Dendritic cell treated with granulocyte-macrophage colony-stimulating factor and Interleukin-4, amounts not matched to agents 40 ng/mL and 50 ng/mL, for 4 days (primary cell): Measurements from ENCODE around the gene CENPN.

ENCODE experiments used
- H3K27ac Mint-ChIP-seq: one replicate; pipeline ENCODE4 v1.8.0; 2022; ENCODE audit warnings: mild to moderate bottlenecking, mixed read lengths
- H3K27me3 Mint-ChIP-seq: one replicate; pipeline ENCODE4 v1.8.0; 2022; ENCODE audit warnings: mild to moderate bottlenecking, mixed read lengths
- H3K36me3 Mint-ChIP-seq: one replicate; pipeline ENCODE4 v1.8.0; 2022; ENCODE audit warnings: low read depth, mixed read lengths
- H3K4me1 Mint-ChIP-seq: one replicate; pipeline ENCODE4 v1.8.0; 2022; ENCODE audit warnings: low read depth, mixed read lengths
- H3K4me3 Mint-ChIP-seq: one replicate; pipeline ENCODE4 v1.8.0; 2022; ENCODE audit warnings: mild to moderate bottlenecking, moderate library complexity, mixed read lengths
- H3K9me3 Mint-ChIP-seq: one replicate; pipeline ENCODE4 v1.8.0; 2022; ENCODE audit warnings: mixed read lengths
- intact Hi-C: fragments of 100-400 bp; cut with micrococcal nuclease; formaldehyde crosslinking; loops from one replicate; pipeline ENCODE4 v1.15.0; 2022

CENPN gene

GRCh38 chr16:80997139-80997798, 9.7 kb upstream of the CENPN start:
- Mint-ChIP-seq H3K4me3 (peak overlapping the region; percentile 66), H3K27ac (peak overlapping the region; percentile 90), H3K9me3 (no peaks in the 10 kb centered on the region), H3K27me3 (no peaks in the 10 kb centered on the region), H3K4me1 (peaks cover 39% of the 10 kb centered on the region), H3K36me3 (peaks cover 33% of the 10 kb centered on the region)
- intact Hi-C loops: loop anchor here (1.0 kb wide), 1 partner anchor 9 kb away; the partner anchor contains the start of gene CMC2

- H3K4me1 Mint-ChIP-seq: peaks cover 45% of the 10 kb centered on the region
- intact Hi-C loops: loop anchor here (1.0 to 2.0 kb wide), 2 partner anchors 8 to 79 kb away; partner anchors contain the start of genes C16orf46 and CMC2
- H3K27me3 Mint-ChIP-seq: no peaks in the 10 kb centered on the region
- H3K9me3 Mint-ChIP-seq: no peaks in the 10 kb centered on the region
- H3K4me3 Mint-ChIP-seq: peak overlapping the region; percentile 76
- H3K36me3 Mint-ChIP-seq: peaks cover 24% of the 10 kb centered on the region
- H3K27ac Mint-ChIP-seq: peak overlapping the region; percentile 90
Observed at GRCh38 chr16:80997964-80998620, 8.9 kb upstream of the CENPN start.

- Mint-ChIP-seq H3K4me3 (no peak overlapping the region), H3K9me3 (no peaks in the 10 kb centered on the region)
Observed at GRCh38 chr16:81000873-81001272, 6.1 kb upstream of the CENPN start.

DNA sequence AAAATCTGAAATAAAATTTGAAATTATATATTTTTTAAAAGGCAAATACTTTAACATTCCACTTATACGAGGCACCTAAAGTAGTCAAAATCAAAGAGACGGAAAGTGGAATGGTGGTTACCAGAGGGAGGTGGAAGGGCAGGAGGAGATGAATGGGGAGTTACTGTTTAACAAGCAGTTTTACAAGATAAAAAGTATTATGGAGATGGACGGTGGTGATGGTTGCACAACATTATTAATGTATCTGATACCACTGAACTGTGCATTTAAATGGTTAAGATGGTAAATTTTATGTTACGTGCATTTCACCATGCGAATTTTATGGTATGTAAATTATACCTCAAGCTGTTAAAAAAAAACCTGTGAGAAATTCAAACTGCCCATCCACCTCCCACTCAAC, 5.7 kb upstream of the CENPN start:
- no peaks in the 10 kb centered on the region for H3K36me3 Mint-ChIP-seq
- no peaks in the 10 kb centered on the region for H3K9me3 Mint-ChIP-seq
- intact Hi-C loops: loop anchor here (10.0 kb wide), 1 partner anchor 313 kb away; the partner anchor contains the start of gene GAN
- H3K27ac Mint-ChIP-seq: no peak overlapping the region
- no peaks in the 10 kb centered on the region for H3K27me3 Mint-ChIP-seq
- no peak overlapping the region for H3K4me3 Mint-ChIP-seq
- H3K4me1 Mint-ChIP-seq: peaks cover 49% of the 10 kb centered on the region

More at GRCh38 chr16:81000873-81001272, 6.1 kb upstream of the CENPN start:
- Mint-ChIP-seq H3K27ac (no peak overlapping the region), H3K27me3 (no peaks in the 10 kb centered on the region), H3K4me1 (peaks cover 48% of the 10 kb centered on the region), H3K36me3 (no peaks in the 10 kb centered on the region)
- intact Hi-C loops: loop anchor here (10.0 kb wide), 1 partner anchor 314 kb away; the partner anchor contains the start of gene GAN

- H3K27ac Mint-ChIP-seq: peak overlapping the region; percentile 69
- peaks cover 14% of the 10 kb centered on the region for H3K36me3 Mint-ChIP-seq
- no peaks in the 10 kb centered on the region for H3K27me3 Mint-ChIP-seq
- no peaks in the 10 kb centered on the region for H3K9me3 Mint-ChIP-seq
- H3K4me3 Mint-ChIP-seq: no peak overlapping the region
- H3K4me1 Mint-ChIP-seq: peaks cover 54% of the 10 kb centered on the region
- intact Hi-C loops: loop anchor here (10.0 kb wide), 1 partner anchor 312 kb away; the partner anchor contains the start of gene GAN
Observed at GRCh38 chr16:81003064-81003463, 4.0 kb upstream of the CENPN start.

GRCh38 chr16:81003610-81004460, 3.2 kb upstream of the CENPN start:
- Mint-ChIP-seq H3K27ac (peak overlapping the region; percentile 69), H3K36me3 (peaks cover 14% of the 10 kb centered on the region), H3K4me1 (peaks cover 57% of the 10 kb centered on the region), H3K9me3 (no peaks in the 10 kb centered on the region), H3K27me3 (no peaks in the 10 kb centered on the region), H3K4me3 (peak overlapping the region; percentile 59)
- intact Hi-C loops: loop anchor here (10.0 kb wide), 1 partner anchor 311 kb away; the partner anchor contains the start of gene GAN

- peak overlapping the region; percentile 55 for H3K4me3 Mint-ChIP-seq
- intact Hi-C loops: loop anchor here (10.0 kb wide), 1 partner anchor 310 kb away; the partner anchor contains the start of gene GAN
- H3K27ac Mint-ChIP-seq: peak overlapping the region; percentile 69
- peaks cover 52% of the 10 kb centered on the region for H3K4me1 Mint-ChIP-seq
- H3K9me3 Mint-ChIP-seq: no peaks in the 10 kb centered on the region
- peaks cover 14% of the 10 kb centered on the region for H3K36me3 Mint-ChIP-seq
- no peaks in the 10 kb centered on the region for H3K27me3 Mint-ChIP-seq
Observed at GRCh38 chr16:81004646-81005353, 2.2 kb upstream of the CENPN start.

- Mint-ChIP-seq H3K9me3 (no peaks in the 10 kb centered on the region), H3K4me3 (peak overlapping the region; percentile 96), H3K4me1 (peaks cover 52% of the 10 kb centered on the region), H3K27me3 (no peaks in the 10 kb centered on the region), H3K27ac (peak overlapping the region; percentile 99), H3K36me3 (peaks cover 14% of the 10 kb centered on the region)
- intact Hi-C loops: loop anchor here (1.0 to 10.0 kb wide), 4 partner anchors 8 to 309 kb away; partner anchors contain the start of genes ATMIN, GAN and GCSH
Observed at GRCh38 chr16:81005610-81006161, 1.3 kb upstream of the CENPN start.

DNA sequence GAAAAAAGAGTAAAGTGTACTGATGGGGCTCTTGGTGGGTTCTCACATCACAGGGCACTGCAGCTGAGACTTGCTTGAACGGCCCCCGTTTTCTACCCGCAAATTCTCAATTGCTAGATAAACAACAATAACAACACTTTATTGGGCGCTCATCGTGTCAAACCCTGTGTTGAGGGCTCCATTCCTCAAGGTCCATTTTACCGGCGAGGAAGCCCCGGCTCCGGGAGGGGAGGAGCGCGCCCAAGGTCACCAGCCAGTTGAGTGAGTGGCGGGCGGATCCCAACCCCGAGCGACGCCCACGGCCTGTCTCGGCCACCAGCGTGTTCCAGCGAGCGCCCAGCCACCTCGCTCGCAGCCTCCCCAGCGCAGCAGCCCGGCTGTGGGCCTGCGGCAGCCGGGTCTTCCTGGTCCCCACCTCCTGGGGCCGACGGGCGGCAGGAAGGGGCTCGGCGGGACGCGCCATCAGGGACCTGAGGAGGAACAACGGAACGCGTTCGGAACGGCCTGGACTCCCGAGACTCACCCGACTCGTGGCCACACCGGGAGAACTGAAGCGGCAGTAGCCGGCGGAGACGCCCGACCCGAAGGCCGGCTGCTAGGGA, 702 bp upstream of the CENPN start:
- intact Hi-C loops: loop anchor here (1.0 to 10.0 kb wide), 4 partner anchors 9 to 308 kb away; partner anchors contain the start of genes ATMIN, GAN and GCSH
- Mint-ChIP-seq H3K4me1 (peaks cover 51% of the 10 kb centered on the region), H3K27ac (peak overlapping the region; percentile 99), H3K36me3 (peaks cover 14% of the 10 kb centered on the region), H3K4me3 (peak overlapping the region; percentile 96), H3K27me3 (no peaks in the 10 kb centered on the region), H3K9me3 (no peaks in the 10 kb centered on the region)

DNA sequence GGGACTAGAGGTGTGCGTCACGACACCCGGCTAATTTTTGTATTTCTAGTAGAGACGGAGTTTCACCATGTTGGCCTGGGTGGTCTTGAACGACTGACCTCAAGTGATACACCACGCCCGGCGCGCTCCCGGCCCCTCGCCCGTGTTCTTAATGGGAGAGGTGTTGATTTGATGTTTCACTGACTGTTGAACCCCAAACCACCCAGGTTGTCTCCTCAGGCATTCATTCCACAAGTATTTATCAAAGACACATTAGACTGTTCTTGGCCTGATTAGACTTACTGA, 1.4 kb downstream of the CENPN start:
- intact Hi-C loops: loop anchor here (10.0 kb wide), 1 partner anchor 306 kb away; the partner anchor contains the start of gene GAN
- no peaks in the 10 kb centered on the region for H3K27me3 Mint-ChIP-seq
- H3K4me1 Mint-ChIP-seq: peaks cover 35% of the 10 kb centered on the region
- peak overlapping the region; percentile 99 for H3K27ac Mint-ChIP-seq
- no peaks in the 10 kb centered on the region for H3K9me3 Mint-ChIP-seq
- H3K36me3 Mint-ChIP-seq: peaks cover 30% of the 10 kb centered on the region
- peak overlapping the region; percentile 96 for H3K4me3 Mint-ChIP-seq

DNA sequence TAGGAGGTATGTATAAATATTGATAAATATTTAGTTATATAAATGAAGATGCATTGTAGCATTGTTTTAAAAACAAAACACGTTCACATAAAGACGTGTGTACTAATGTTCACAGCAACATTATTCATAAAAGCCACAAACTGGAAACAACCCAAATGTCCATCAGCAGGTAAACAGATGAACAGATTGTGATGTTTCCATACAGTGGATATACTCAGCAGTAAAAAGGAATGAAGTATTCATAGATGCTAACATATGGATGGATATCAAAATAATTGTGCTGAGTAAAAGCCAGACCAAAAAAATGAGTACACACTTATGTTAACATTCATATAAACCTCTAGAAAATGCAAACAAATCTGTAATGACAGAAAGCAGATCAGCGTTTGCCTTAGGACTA, 6.0 kb downstream of the CENPN start:
- intact Hi-C loops: no loop called here
- H3K36me3 Mint-ChIP-seq: peaks cover 56% of the 10 kb centered on the region
- H3K9me3 Mint-ChIP-seq: no peaks in the 10 kb centered on the region
- H3K27ac Mint-ChIP-seq: no peak overlapping the region
- H3K4me3 Mint-ChIP-seq: no peak overlapping the region
- H3K27me3 Mint-ChIP-seq: no peaks in the 10 kb centered on the region
- peaks cover 23% of the 10 kb centered on the region for H3K4me1 Mint-ChIP-seq

DNA sequence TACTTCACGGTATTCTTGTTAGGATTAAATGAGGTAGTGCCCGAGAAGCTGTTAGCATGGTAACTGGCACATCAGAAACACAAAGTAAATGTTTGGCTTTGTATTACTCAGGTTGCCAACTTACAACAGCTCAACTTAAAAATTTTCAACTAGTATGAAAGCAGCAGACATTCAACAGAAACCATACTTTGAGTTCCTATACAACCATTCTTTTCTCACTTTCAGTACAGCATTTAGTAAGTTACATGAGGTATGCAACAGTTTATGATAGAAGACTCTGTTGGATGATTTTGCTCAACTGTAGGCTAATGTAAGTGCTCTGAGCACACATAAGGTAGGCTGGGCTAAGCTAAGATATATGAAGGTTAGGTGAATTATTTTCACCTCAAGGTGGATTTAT, 7.7 kb downstream of the CENPN start:
- intact Hi-C loops: no loop called here
- Mint-ChIP-seq H3K4me3 (no peak overlapping the region), H3K27me3 (no peaks in the 10 kb centered on the region), H3K36me3 (peaks cover 73% of the 10 kb centered on the region), H3K9me3 (no peaks in the 10 kb centered on the region), H3K4me1 (peaks cover 11% of the 10 kb centered on the region), H3K27ac (no peak overlapping the region)
